Natural killer cell treated with Interleukin-12 subunit alpha and Interleukin-12 subunit beta and Interleukin-15 and Interleukin-18, amount 100 ng/mL, for 72 hours (primary cell): Measurements from ENCODE around the gene MRPS18A. TPM values are rescaled to one million over a fixed set of nuclear protein-coding genes. Genes with fewer than 3 reads are reported as not detected.
"Not testable (repeated sequence)": the region's sequence is repeated elsewhere in the genome, so short reads cannot be mapped to it uniquely, and the experiment has no call there.

Source experiments
- ATAC-seq, 2 donors: fragments of 150-1000 bp; cut with Tn5 transposase in 1 of 2; sonication (Bioruptor Pico), chemical (Tn5 transposase) in 1 of 2; 2 replicates each; pipeline ENCODE4 v1.10.0; 2021
- DNase-seq: peaks from one replicate; pipeline ENCODE4 v3.0.0; 2022; ENCODE audit warnings: low spot score
- H3K27ac Mint-ChIP-seq, 2 donors: 1 replicate in 1 of 2; 2 replicates in 1 of 2; pipeline ENCODE4 v1.8.0; 2022; ENCODE audit warnings: mixed read lengths in 2 of 2, mild to moderate bottlenecking in 1 of 2, moderate library complexity in 1 of 2
- H3K27me3 Mint-ChIP-seq, 2 donors: 1 replicate in 1 of 2; 2 replicates in 1 of 2; pipeline ENCODE4 v1.8.0; 2022; ENCODE audit warnings: mixed read lengths in 2 of 2
- H3K36me3 Mint-ChIP-seq: one replicate; pipeline ENCODE4 v1.8.0; 2022; ENCODE audit warnings: mixed read lengths
- H3K4me1 Mint-ChIP-seq, 2 donors: 1 replicate in 1 of 2; 2 replicates in 1 of 2; pipeline ENCODE4 v1.8.0; 2022; ENCODE audit warnings: low read depth in 2 of 2, mixed read lengths in 2 of 2, mild to moderate bottlenecking in 1 of 2
- H3K4me3 Mint-ChIP-seq: one replicate; pipeline ENCODE4 v1.8.0; 2022; ENCODE audit warnings: mixed read lengths
- H3K9me3 Mint-ChIP-seq: 2 replicates; pipeline ENCODE4 v1.8.0; 2022; ENCODE audit warnings: mixed read lengths
- total RNA-seq, 2 donors: library from RNA; stranded (reverse); gene quantifications; one replicate each; pipeline ENCODE4 v1.2.3, GENCODE V29; 2022

MRPS18A gene
- total RNA-seq, 2 donors from 2014 or later: 32.7 to 39.3 TPM

GRCh38 chr6:43635387-43636307, 51.9 kb downstream of the MRPS18A start, which contains the start of gene MAD2L1BP:
TSS of gene MAD2L1BP (plus strand) at chr6:43635840. CDS start at chr6:43635876, 36 bp downstream.
- DNase-seq: peak; percentile 88
- Mint-ChIP-seq H3K36me3 (peaks cover 12% of the 10 kb centered on the region), H3K4me3 (peak within 1 kb of the TSS; percentile 98), H3K9me3 (no peaks in the 10 kb centered on the region), H3K4me1 (peaks cover 34 to 46% of the 10 kb centered on the region in 2 donors), H3K27me3 (no peaks in the 10 kb centered on the region), H3K27ac (peak within 1 kb of the TSS; percentile 92 to 93)
- peak; percentile 93 to 94 for ATAC-seq

GRCh38 chr6:43634702-43635303, 52.8 kb downstream of the MRPS18A start:
- Mint-ChIP-seq H3K36me3 (peaks cover 12% of the 10 kb centered on the region), H3K4me1 (peaks cover 31 to 43% of the 10 kb centered on the region in 2 donors), H3K27me3 (no peaks in the 10 kb centered on the region), H3K9me3 (no peaks in the 10 kb centered on the region), H3K27ac (peak overlapping the region; percentile 92 to 93), H3K4me3 (peak overlapping the region; percentile 98)
- no peak for ATAC-seq
- DNase-seq: no peak

- not testable (repeated sequence) for ATAC-seq, H3K9me3 Mint-ChIP-seq, H3K4me3 Mint-ChIP-seq, DNase-seq, H3K36me3 Mint-ChIP-seq, H3K27me3 Mint-ChIP-seq, H3K27ac Mint-ChIP-seq
- peaks cover 35 to 37% of the 10 kb centered on the region in 2 donors for H3K4me1 Mint-ChIP-seq
Measured at GRCh38 chr6:43633002-43633401, 54.6 kb downstream of the MRPS18A start.

GRCh38 chr6:43630980-43631619, 56.5 kb downstream of the MRPS18A start:
- peaks cover 6% of the 10 kb centered on the region for H3K36me3 Mint-ChIP-seq
- no peak overlapping the region for H3K27ac Mint-ChIP-seq
- no peaks in the 10 kb centered on the region for H3K27me3 Mint-ChIP-seq
- no peak overlapping the region for H3K4me3 Mint-ChIP-seq
- DNase-seq: no peak
- no peak for ATAC-seq
- peaks cover 47 to 48% of the 10 kb centered on the region in 2 donors for H3K4me1 Mint-ChIP-seq
- no peaks in the 10 kb centered on the region for H3K9me3 Mint-ChIP-seq

GRCh38 chr6:43629505-43630300, 57.9 kb downstream of the MRPS18A start:
- Mint-ChIP-seq H3K4me1 (peaks cover 35 to 43% of the 10 kb centered on the region in 2 donors), H3K4me3 (peak overlapping the region; percentile 98), H3K27ac (peak overlapping the region; percentile 79 to 98), H3K9me3 (no peaks in the 10 kb centered on the region), H3K36me3 (peaks cover 4% of the 10 kb centered on the region), H3K27me3 (no peaks in the 10 kb centered on the region)
- ATAC-seq: peak; percentile 86 to 89
- peak; percentile 96 for DNase-seq

GRCh38 chr6:43629104-43629504, 58.5 kb downstream of the MRPS18A start, which contains the start of gene GTPBP2:
TSS of gene GTPBP2 (minus strand) at chr6:43629264. CDS start at chr6:43629162, 102 bp downstream.
- Mint-ChIP-seq H3K27me3 (no peaks in the 10 kb centered on the region), H3K36me3 (peaks cover 4% of the 10 kb centered on the region), H3K4me3 (peak within 1 kb of the TSS; percentile 98), H3K27ac (peak within 1 kb of the TSS; percentile 79 to 98), H3K4me1 (peaks cover 34 to 45% of the 10 kb centered on the region in 2 donors), H3K9me3 (no peaks in the 10 kb centered on the region)
- ATAC-seq: peak; percentile 94 to 96
- DNase-seq: peak; percentile 99

GRCh38 chr6:43628393-43629103, 59.0 kb downstream of the MRPS18A start:
- H3K4me3 Mint-ChIP-seq: peak overlapping the region; percentile 98
- H3K27ac Mint-ChIP-seq: peak overlapping the region; percentile 79 to 98
- H3K27me3 Mint-ChIP-seq: no peaks in the 10 kb centered on the region
- no peaks in the 10 kb centered on the region for H3K9me3 Mint-ChIP-seq
- peaks cover 29 to 42% of the 10 kb centered on the region in 2 donors for H3K4me1 Mint-ChIP-seq
- peaks cover 4% of the 10 kb centered on the region for H3K36me3 Mint-ChIP-seq
- ATAC-seq: peak in 1 of 2 donors; percentile 28
- peak; percentile 65 for DNase-seq

- Mint-ChIP-seq H3K4me3 (peak overlapping the region; percentile 98), H3K9me3 (no peaks in the 10 kb centered on the region), H3K27ac (peak overlapping the region; percentile 79 to 98), H3K4me1 (peaks cover 32 to 44% of the 10 kb centered on the region in 2 donors), H3K27me3 (no peaks in the 10 kb centered on the region), H3K36me3 (peaks cover 6% of the 10 kb centered on the region)
- ATAC-seq (no peak), DNase-seq (no peak)
Measured at GRCh38 chr6:43627008-43627825, 60.4 kb downstream of the MRPS18A start.

GRCh38 chr6:43625393-43625992, 62.1 kb downstream of the MRPS18A start:
- H3K27ac Mint-ChIP-seq: peak overlapping the region in 1 of 2 donors; percentile 79
- H3K4me1 Mint-ChIP-seq: peaks cover 34 to 44% of the 10 kb centered on the region in 2 donors
- DNase-seq (no peak), ATAC-seq (no peak)
- no peaks in the 10 kb centered on the region for H3K9me3 Mint-ChIP-seq
- peaks cover 10% of the 10 kb centered on the region for H3K36me3 Mint-ChIP-seq
- H3K4me3 Mint-ChIP-seq: no peak overlapping the region
- no peaks in the 10 kb centered on the region for H3K27me3 Mint-ChIP-seq

GRCh38 chr6:43624786-43625288, 62.8 kb downstream of the MRPS18A start:
- Mint-ChIP-seq H3K4me1 (peaks cover 29 to 39% of the 10 kb centered on the region in 2 donors), H3K27me3 (no peaks in the 10 kb centered on the region), H3K36me3 (peaks cover 10% of the 10 kb centered on the region), H3K9me3 (no peaks in the 10 kb centered on the region), H3K27ac (peak overlapping the region in 1 of 2 donors; percentile 79), H3K4me3 (no peak overlapping the region)
- no peak for ATAC-seq
- DNase-seq: no peak
